Measurements from ENCODE around the gene OR1D2.
"Not testable (repeated sequence)": the region's sequence is repeated elsewhere in the genome, so short reads cannot be mapped to it uniquely, and the experiment has no call there.

Gene OR1D2, protein sequence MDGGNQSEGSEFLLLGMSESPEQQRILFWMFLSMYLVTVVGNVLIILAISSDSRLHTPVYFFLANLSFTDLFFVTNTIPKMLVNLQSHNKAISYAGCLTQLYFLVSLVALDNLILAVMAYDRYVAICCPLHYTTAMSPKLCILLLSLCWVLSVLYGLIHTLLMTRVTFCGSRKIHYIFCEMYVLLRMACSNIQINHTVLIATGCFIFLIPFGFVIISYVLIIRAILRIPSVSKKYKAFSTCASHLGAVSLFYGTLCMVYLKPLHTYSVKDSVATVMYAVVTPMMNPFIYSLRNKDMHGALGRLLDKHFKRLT

DNA sequence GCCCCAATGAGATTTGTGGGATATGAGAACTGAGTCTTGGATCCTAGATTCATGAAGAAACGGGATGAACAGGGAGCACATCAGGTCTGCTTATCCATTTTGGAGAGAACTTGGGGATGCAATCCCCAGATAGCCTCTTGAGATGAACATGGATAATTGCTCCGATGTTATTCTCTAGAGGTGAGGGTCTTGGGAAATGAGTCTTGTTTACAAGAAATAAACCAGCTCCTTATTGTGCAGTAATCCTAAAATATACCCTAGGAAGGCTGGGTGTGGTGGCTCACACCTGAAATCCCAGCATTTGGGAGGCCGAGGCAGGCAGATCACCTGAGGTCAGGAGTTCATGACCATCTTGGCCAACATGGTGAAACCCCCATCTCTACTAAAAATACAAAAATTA lies at the start of gene OR1D2:
OR1D2 (minus strand) TSS at position 101 of the 400 bp plus-strand sequence. CDS start 11,426 bp downstream, outside the sequence.
- no peak for DNase-seq

DNA sequence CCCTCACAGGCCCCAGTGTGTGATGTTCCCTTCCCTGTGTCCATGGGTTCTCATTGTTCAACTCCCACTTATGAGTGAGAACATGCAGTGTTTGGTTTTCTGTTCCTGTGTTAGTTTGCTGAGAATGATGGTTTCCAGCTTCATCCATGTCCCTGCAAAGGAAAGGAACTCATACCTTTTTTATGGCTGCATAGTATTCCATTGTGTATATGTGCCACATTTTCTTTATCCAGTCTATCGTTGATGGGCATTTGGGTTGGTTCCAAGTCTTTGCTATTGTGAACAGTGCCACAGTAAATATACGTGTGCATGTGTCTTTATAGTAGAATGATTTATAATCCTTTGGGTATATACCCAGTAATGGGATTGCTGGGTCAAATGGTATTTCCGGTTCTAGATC lies 33.3 kb upstream of the OR1D2 start:
- DNase-seq: not testable (repeated sequence)

DNA sequence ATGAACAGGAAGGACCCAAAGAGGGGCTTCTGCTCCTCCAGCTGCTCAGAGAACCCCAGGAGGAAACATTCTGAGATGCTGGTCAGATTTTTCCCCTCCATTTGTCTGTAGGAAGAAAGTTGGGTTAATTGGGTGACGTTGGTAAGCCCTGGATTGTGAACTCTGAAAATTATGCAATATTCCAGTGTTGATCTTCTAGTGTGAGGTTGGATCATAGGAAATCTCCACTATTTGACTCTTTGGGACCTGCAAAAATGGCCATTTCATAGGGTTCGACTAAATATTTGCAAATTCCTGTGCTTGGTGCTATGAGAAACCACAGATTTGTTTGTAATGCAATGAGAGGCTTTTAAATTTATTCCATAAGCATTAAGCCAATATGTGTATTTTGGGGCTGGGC lies 23.2 kb upstream of the OR1D2 start, which contains the start of gene OR1G1:
OR1G1 (minus strand) TSS at position 101 of the 400 bp plus-strand sequence; CDS start at position 101, 0 bp downstream.
- DNase-seq: no peak

- not testable (repeated sequence) for DNase-seq
Observed at GRCh38 chr17:3073850-3074249, 30.4 kb downstream of the OR1D2 start.

DNA sequence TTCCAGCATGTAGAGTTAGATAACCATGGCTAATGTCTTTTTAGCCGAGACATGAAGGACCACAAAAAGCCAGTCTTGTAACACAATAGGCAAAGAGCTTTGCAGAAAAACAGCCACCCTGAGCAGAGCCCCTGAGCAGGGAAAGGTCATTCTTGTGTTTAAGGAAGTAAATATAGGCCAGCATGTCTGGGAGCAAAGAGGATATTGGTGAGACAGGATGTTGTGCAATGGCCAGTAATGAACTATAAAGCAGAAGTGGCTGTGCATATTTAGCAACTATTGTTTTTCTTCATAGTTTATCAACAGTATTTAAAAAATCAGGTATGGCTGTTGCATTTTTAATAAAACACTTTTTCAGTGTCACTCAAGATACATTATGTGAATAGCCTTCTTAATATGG lies 39.0 kb downstream of the OR1D2 start:
- DNase-seq: not testable (repeated sequence)

DNA sequence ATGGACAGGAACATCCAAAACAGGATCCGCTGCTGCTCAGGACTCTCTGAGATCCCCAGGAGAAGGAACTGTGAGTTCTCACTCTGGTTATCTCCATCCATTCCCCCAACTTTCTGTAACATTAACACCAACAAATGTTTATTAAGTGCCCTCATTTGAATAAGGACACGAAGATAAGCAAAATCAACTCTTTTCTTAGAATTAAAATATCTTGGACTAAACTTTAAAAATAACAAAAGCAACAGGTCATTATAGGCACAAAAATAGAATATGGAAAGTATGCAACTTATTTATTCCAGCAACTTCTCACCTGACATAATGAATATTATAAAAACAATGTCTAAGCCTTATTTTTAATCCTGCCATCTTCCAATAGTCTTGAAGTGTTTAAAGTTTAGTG lies 40.7 kb downstream of the OR1D2 start, which contains the start of gene OR1D5:
OR1D5 (minus strand) TSS at position 101 of the 400 bp plus-strand sequence; CDS start at position 101, 0 bp downstream.
- DNase-seq: not testable (repeated sequence)

GRCh38 chr17:3062824-3063377 lies 41.3 kb downstream of the OR1D2 start:
- not testable (repeated sequence) for DNase-seq

- DNase-seq: not testable (repeated sequence)
Observed at GRCh38 chr17:3054868-3055267, 49.4 kb downstream of the OR1D2 start.

DNA sequence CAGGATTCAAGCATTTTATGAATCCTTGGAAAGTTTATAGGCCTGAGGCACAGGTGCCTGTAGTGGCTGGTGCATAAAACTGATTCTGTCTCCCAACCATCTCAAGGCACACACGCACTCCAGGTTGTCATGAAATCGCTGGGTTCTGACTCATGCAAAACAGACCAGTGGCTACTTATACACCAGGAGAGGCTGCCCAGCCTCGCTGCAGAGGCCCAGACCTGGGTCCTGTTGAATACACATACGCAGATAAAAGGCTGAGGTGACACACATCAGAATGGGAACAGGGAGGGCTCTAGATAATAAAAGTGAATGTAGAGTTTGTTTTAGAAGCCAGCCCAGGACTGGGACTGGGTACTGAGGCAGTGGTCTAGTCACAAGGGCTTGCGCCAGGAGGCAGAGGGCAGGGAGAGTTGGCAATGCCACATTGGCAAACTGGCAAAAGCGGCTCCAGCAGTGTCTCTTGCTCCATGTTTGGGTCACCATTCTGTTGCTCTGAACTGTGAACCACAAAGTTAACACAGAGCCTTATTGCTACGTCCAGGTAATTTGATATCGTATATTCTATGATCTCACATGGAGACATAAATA lies 54.4 kb downstream of the OR1D2 start:
- DNase-seq: no peak

GRCh38 chr17:3048727-3049471 lies 55.3 kb downstream of the OR1D2 start:
- peak; percentile 72 for DNase-seq

DNA sequence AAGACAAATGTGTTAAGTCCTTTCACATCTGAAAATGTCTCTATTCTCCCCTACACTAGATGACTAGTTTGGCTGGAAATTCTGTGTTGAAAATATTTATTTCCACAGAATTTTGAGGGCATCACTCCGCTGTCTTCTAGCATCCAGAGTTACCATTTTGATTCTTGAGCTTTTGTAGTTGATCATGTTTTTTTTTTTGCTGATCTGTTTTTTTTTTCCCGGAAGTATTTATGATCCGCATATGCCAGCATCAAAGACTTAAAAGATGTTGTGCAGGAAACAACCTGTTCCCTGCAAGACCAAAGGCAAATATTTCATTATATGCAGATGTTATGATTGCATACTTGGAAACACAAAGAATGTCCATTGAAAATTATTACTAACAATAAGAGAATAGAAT lies 57.5 kb downstream of the OR1D2 start:
- no peak for DNase-seq

- no peak for DNase-seq
Observed at GRCh38 chr17:3043737-3044365, 60.4 kb downstream of the OR1D2 start.

DNA sequence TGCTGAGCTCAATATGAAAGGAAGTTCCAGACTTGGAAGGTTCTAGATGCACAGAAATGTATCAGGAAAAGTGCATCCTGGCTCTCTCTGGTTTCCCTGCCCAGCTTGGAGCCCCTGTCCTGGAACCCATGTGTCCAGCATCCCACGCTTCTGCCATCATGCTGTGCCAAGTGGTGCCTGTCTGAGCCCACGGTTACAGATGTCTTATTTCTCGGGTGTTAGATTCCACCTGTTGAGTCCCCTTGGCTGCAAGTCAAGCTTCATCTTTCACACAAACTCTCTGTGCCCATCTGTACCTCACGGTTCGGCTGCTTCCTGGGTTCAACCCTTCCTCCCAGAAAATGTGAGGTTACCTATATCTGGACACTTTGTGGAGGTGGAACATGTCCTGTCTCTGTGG lies 63.3 kb downstream of the OR1D2 start:
- no peak for DNase-seq

- no peak for DNase-seq
Observed at GRCh38 chr17:3039736-3040135, 64.5 kb downstream of the OR1D2 start.

DNA sequence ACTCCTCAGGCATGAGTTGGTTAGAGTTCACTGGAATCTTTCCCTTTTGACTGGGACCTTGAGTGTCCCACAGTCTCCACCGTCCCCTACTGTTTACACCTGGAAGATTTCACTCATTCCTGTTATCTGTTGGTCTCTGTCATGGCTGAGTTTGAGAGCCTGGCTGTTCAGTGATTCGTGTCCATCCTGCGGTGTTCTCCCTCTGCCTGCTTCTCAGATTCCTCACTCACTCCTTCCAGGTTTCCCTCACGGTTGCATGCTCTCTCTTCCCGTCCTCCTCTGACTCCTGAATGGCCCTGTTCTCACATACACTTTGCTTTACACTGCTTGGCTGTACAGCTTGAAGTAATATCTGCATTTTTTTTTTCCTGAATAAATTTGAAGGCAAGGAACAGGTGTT lies 65.3 kb downstream of the OR1D2 start:
- no peak for DNase-seq

Data from NCI-H2107 (cell line).